ENCODE results near the gene NME3.

DNA sequence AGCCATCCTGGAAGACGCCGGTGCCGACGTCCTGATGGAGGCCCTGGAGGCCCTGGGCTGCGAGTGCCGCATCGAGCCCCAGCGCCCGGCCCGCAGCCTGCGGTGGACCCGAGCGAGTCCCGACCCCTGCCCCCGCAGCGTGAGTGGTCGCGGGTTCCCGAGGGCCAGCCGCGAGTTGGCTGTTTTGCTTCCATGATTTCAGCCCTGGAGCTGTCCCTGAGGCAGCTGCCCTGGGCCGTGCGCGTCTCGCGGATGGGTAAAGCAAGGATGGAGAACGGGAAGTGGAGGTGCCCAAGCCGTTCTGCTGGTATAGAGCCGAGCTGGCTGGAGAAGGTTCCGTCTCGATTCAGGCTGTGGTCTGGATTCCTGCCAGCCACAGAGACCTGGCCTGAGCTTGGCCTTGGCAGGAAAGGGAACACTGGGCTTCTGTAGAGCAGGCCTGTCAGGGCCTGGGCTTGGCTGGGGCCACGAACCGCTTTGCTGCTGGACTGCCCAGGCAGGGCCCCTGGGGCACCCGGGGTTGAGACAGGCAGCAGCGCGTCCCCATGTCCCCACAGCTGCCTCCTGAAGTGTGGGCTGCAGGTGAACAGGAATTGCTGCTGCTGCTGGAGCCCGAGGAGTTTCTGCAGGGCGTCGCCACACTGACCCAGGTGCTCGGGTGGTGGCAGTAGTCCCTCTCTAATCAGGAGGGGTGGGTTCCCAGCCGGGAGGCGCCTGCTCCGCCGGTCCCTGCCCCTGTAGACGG is 2.5 kb upstream of the NME3 start:
- TF ChIP-seq, protein P1, sequence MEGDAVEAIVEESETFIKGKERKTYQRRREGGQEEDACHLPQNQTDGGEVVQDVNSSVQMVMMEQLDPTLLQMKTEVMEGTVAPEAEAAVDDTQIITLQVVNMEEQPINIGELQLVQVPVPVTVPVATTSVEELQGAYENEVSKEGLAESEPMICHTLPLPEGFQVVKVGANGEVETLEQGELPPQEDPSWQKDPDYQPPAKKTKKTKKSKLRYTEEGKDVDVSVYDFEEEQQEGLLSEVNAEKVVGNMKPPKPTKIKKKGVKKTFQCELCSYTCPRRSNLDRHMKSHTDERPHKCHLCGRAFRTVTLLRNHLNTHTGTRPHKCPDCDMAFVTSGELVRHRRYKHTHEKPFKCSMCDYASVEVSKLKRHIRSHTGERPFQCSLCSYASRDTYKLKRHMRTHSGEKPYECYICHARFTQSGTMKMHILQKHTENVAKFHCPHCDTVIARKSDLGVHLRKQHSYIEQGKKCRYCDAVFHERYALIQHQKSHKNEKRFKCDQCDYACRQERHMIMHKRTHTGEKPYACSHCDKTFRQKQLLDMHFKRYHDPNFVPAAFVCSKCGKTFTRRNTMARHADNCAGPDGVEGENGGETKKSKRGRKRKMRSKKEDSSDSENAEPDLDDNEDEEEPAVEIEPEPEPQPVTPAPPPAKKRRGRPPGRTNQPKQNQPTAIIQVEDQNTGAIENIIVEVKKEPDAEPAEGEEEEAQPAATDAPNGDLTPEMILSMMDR (conservative IDR thresholded peaks at IDR 0.05 in 1 of 2, IDR thresholded peaks at IDR 0.05 in 1 of 2; ENCODE audit: low read depth in 1 of 2, low read length in 2 of 2), result no peak
- no peak for TF ChIP-seq EZH2 (IDR thresholded peaks at IDR 0.05; ENCODE audit: low read length, missing control alignments)
